Suprapubic skin (tissue), 4 donors: ENCODE data around the gene ZC3H7B. TPM values are rescaled to one million over a fixed set of nuclear protein-coding genes. Genes with fewer than 3 reads are reported as not detected.

Experiments used
- DNase-seq, 2 donors: peaks; one replicate each; pipeline ENCODE4 v3.0.0-alpha.2; 2019; ENCODE audit warnings: low spot score in 2 of 2
- H3K27ac ChIP-seq: fragments of 200-600 bp; sonication (generic); one replicate; pipeline ENCODE4 v1.5.1; 2019
- H3K27me3 ChIP-seq: fragments of 200-600 bp; sonication (generic); one replicate; pipeline ENCODE4 v1.5.1; 2019
- H3K36me3 ChIP-seq: fragments of 200-600 bp; sonication (generic); one replicate; pipeline ENCODE4 v1.5.1; 2019
- H3K4me1 ChIP-seq: fragments of 200-600 bp; sonication (generic); one replicate; pipeline ENCODE4 v1.5.1; 2019
- H3K4me3 ChIP-seq: fragments of 200-600 bp; sonication (generic); one replicate; pipeline ENCODE4 v1.5.1; 2019; ENCODE audit warnings: mild to moderate bottlenecking
- H3K9me3 ChIP-seq: fragments of 200-600 bp; sonication (generic); one replicate; pipeline ENCODE4 v1.5.1; 2019
- EP300 ChIP-seq: sonication (generic); formaldehyde crosslinking; IDR thresholded peaks from one replicate; pipeline ENCODE4 v1.6.1; 2017; ENCODE audit warnings: antibody characterized with exemption
- POLR2A ChIP-seq, 2 donors: fragments of 450-650 bp; IDR thresholded peaks; one replicate each; pipeline ENCODE4 v1.6.1; 2017; ENCODE audit warnings: antibody characterized with exemption in 2 of 2, mild to moderate bottlenecking in 2 of 2, moderate library complexity in 2 of 2
- POLR2AphosphoS5 ChIP-seq, 3 donors: sonication (generic); formaldehyde crosslinking; IDR thresholded peaks; one replicate each; pipeline ENCODE4 v1.6.1; 2017; ENCODE audit warnings: antibody characterized with exemption in 3 of 3
- whole genome bisulfite sequencing: methylation state at CpG from one replicate; pipeline ENCODE4 v1.1.5; 2018; 5-methylcytosine and 5-hydroxymethylcytosine counted together
- total RNA-seq, 4 donors: library from RNA; depleted of rRNA; stranded (reverse); fragments of >200 nt; gene quantifications; one replicate each; pipeline ENCODE4 v1.1.0, GENCODE V29; 2016
- TF ChIP-seq, protein P1 (sequence below), 2 donors: fragments of 200-600 bp in 1 of 2; fragments of 450-650 bp in 1 of 2; sonication (generic) in 1 of 2; IDR thresholded peaks; one replicate each; pipeline ENCODE4 v1.5.1; 2016 to 2019; ENCODE audit warnings: antibody characterized with exemption in 2 of 2, mild to moderate bottlenecking in 1 of 2, moderate library complexity in 1 of 2

Gene ZC3H7B
- total RNA-seq, 4 donors from 2014 or later = 29.7 to 45.7 (median 41.0) TPM

DNA sequence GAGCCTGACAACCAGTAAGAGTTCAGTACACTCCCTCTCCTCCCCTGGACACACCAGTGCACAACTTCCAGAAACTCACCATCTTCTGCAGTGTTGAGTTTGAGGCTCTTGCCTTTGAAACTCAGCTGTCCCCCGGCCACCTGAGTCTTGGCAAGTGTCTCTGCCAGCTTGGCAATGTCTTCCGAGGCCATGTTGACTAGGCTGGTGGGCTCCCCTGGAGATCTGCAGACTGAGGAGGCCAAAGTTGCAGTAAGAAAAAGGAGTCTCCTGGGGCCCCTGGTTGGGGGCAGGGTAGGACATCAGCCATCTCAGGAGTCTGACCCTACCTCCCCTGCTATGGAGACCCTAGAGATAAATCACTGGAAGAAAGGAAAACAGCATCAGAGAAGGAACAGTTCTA, 20.5 kb upstream of the ZC3H7B start:
- peaks cover 26% of the 10 kb centered on the region for H3K36me3 ChIP-seq
- 65% methylated on average over 2 of the region's 2 CpGs for WGBS
- H3K27me3 ChIP-seq = no peaks in the 10 kb centered on the region
- TF ChIP-seq, protein P1, sequence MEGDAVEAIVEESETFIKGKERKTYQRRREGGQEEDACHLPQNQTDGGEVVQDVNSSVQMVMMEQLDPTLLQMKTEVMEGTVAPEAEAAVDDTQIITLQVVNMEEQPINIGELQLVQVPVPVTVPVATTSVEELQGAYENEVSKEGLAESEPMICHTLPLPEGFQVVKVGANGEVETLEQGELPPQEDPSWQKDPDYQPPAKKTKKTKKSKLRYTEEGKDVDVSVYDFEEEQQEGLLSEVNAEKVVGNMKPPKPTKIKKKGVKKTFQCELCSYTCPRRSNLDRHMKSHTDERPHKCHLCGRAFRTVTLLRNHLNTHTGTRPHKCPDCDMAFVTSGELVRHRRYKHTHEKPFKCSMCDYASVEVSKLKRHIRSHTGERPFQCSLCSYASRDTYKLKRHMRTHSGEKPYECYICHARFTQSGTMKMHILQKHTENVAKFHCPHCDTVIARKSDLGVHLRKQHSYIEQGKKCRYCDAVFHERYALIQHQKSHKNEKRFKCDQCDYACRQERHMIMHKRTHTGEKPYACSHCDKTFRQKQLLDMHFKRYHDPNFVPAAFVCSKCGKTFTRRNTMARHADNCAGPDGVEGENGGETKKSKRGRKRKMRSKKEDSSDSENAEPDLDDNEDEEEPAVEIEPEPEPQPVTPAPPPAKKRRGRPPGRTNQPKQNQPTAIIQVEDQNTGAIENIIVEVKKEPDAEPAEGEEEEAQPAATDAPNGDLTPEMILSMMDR (IDR thresholded peaks at IDR 0.05) = no peak
- no peak for TF ChIP-seq POLR2AphosphoS5 (IDR thresholded peaks at IDR 0.05)
- TF ChIP-seq POLR2A (IDR thresholded peaks at IDR 0.05) = no peak
- TF ChIP-seq EP300 = no peak
- H3K27ac ChIP-seq = peak overlapping the region; percentile 69
- no peaks in the 10 kb centered on the region for H3K9me3 ChIP-seq
- no peak for DNase-seq
- peaks cover 44% of the 10 kb centered on the region for H3K4me1 ChIP-seq
- H3K4me3 ChIP-seq = no peak overlapping the region

DNA sequence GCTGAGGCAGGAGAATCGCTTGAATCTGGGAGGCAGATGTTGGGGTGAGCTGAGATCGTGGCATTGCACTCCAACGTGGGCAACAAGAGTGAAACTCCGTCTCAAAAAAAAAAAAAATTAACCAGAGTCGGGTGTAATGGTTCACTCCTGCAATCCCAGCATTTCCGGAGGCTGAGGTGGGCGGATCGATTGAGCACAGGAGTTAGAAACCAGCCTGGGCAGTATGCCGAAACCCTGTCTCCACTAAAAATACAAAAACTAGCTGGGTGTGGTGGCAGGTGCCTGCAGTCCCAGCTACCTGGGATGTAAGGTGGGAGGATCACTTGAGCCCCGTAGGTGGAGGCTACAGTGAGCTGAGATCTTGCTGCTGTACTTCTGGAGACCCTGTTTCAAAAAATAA, 16.9 kb upstream of the ZC3H7B start:
- peak overlapping the region; percentile 92 for H3K27ac ChIP-seq
- peaks cover 15% of the 10 kb centered on the region for H3K36me3 ChIP-seq
- WGBS = 67% methylated on average over 10 of the region's 10 CpGs
- peak overlapping the region; percentile 74 for H3K4me3 ChIP-seq
- DNase-seq = no peak
- no peaks in the 10 kb centered on the region for H3K9me3 ChIP-seq
- peaks cover 59% of the 10 kb centered on the region for H3K4me1 ChIP-seq
- no peak for TF ChIP-seq POLR2AphosphoS5 (IDR thresholded peaks at IDR 0.05)
- no peak for TF ChIP-seq EP300
- TF ChIP-seq POLR2A (IDR thresholded peaks at IDR 0.05) = no peak
- TF ChIP-seq, protein P1 (IDR thresholded peaks at IDR 0.05) = no peak
- H3K27me3 ChIP-seq = no peaks in the 10 kb centered on the region

DNA sequence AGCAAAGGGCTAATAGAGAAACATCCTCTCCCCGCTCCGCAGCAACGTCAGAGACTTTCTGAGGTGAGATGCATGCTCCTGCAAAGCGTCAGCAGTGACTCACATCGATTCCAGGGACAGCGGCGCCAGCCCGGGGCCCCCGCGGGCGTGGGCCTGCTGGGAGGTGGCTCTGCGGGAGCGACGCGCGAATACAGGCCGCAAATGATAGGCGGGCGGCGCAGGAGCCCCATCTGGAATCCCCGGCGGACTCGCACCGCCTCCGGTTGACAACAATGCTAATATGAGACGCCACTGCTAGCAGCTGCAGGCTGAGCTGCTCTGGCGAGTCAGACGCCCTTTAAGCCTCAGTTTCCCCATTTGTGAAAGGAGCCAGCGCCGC, 15.9 kb upstream of the ZC3H7B start:
- TF ChIP-seq POLR2A (IDR thresholded peaks at IDR 0.05) (no peak), POLR2AphosphoS5 (IDR thresholded peaks at IDR 0.05) (peak in 1 of 3 donors; percentile 35), EP300 (no peak)
- TF ChIP-seq, protein P1 (IDR thresholded peaks at IDR 0.05) = no peak
- no peaks in the 10 kb centered on the region for H3K27me3 ChIP-seq
- DNase-seq = peak in 1 of 2 donors; percentile 76
- H3K4me1 ChIP-seq = peaks cover 49% of the 10 kb centered on the region
- H3K27ac ChIP-seq = peak overlapping the region; percentile 92
- peak overlapping the region; percentile 74 for H3K4me3 ChIP-seq
- no peaks in the 10 kb centered on the region for H3K9me3 ChIP-seq
- peaks cover 10% of the 10 kb centered on the region for H3K36me3 ChIP-seq
- WGBS = 1% methylated on average over 8 of the region's 30 CpGs

DNA sequence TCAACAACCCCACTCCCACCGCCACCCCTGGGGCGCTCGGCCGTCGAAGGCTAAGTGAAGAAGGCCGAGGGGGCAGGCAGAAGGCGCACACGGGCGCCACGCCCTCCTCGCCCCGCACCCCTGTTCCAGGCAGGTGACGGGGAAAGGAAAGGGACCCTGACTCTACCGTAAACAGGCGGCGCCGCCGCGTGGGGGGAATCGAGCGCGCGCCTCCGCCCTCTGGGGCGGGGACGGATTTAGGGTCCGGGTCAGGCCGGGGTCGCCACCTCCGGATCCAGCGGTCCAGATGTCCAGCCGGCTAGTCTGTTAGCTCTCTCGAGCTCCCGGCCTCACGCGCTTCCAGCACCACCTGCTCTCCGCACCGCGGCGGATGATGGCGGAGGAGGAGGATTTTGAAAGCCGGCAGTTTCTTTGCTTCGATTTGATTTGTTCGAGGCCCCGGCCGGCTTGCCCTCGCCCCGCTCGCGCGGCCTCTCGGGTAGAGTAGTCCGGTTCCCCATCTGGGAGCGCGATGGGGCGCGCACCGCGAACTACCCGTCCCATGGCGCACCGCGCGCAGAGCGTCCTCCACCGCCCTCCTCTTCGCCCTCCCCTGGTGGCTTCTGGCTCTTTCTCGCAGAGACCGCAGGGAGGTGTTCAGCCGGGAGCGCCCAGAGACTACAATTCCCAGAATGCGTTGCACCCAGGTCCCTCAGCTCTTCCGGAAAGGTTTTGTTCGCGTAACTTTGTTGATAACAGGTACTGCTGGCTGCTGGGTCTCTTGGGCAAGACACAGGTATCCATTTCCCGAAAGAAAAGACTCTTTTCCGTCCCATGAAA, 15.3 kb upstream of the ZC3H7B start, which contains the start of gene RANGAP1:
RANGAP1 (minus strand) TSS at position 368 of the 819 bp plus-strand sequence. CDS start 5,143 bp downstream, outside the sequence.
- H3K36me3 ChIP-seq = peaks cover 5% of the 10 kb centered on the region
- no peaks in the 10 kb centered on the region for H3K9me3 ChIP-seq
- no peaks in the 10 kb centered on the region for H3K27me3 ChIP-seq
- peak within 1 kb of the TSS; percentile 92 for H3K27ac ChIP-seq
- DNase-seq = peak; percentile 98
- H3K4me1 ChIP-seq = peaks cover 44% of the 10 kb centered on the region
- H3K4me3 ChIP-seq = peak within 1 kb of the TSS; percentile 74
- TF ChIP-seq POLR2AphosphoS5 (IDR thresholded peaks at IDR 0.05) (peak in 2 of 3 donors; percentile 60 to 78), POLR2A (IDR thresholded peaks at IDR 0.05) (peak in 1 of 2 donors; percentile 64), EP300 (no peak)
- TF ChIP-seq, protein P1 (IDR thresholded peaks at IDR 0.05) = no peak
- 2% methylated on average over 11 of the region's 77 CpGs for WGBS

DNA sequence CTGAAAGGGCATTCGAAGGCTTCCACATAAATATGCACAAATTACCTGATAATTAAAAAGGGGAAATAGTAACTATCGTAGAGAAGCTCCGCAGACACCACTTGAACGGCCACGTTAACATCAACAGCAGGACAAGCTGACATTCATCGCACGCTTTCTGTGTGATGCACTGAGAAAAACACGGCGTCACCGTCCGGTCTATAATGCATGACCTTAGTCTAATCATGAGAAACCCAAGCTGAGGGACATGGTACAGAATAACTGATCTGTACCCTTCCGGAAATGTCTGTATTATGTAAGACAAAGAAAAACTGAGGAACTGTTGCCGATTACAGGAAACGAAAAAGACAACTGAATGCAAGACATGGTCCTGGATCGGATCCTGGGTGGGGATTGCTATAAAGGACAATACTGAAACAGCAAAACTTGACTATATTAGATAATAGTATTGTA, 14.7 kb upstream of the ZC3H7B start:
- no peak for TF ChIP-seq EP300
- TF ChIP-seq, protein P1 (IDR thresholded peaks at IDR 0.05) = no peak
- no peak for TF ChIP-seq POLR2A (IDR thresholded peaks at IDR 0.05)
- TF ChIP-seq POLR2AphosphoS5 (IDR thresholded peaks at IDR 0.05) = no peak
- Histone ChIP-seq H3K36me3 (peaks cover 5% of the 10 kb centered on the region), H3K27me3 (no peaks in the 10 kb centered on the region), H3K4me3 (peak overlapping the region; percentile 74), H3K4me1 (peaks cover 38% of the 10 kb centered on the region), H3K27ac (peak overlapping the region; percentile 92), H3K9me3 (no peaks in the 10 kb centered on the region)
- WGBS = 3% methylated on average over 15 of the region's 15 CpGs
- no peak for DNase-seq
